Thymus (tissue), 14 donors: ENCODE results near the gene SAMD10. TPM values are rescaled to one million over a fixed set of nuclear protein-coding genes. Genes with fewer than 3 reads are reported as not detected.

Experiments
- DNase-seq, 9 donors: peaks; one replicate each; pipeline ENCODE4 v3.0.0-alpha.2; 2013; ENCODE audit warnings: low spot score in 9 of 9, low read depth in 6 of 9, missing footprints in 1 of 9
- H3K27ac ChIP-seq, 2 donors: one replicate each; pipeline ENCODE4 v1.5.1; 2013; ENCODE audit warnings: control low read depth in 1 of 2, low read depth in 1 of 2, low read length in 1 of 2, mild to moderate bottlenecking in 1 of 2, moderate library complexity in 1 of 2
- H3K27me3 ChIP-seq, 2 donors: one replicate each; pipeline ENCODE4 v1.5.1; 2013; ENCODE audit warnings: low read length in 1 of 2; ENCODE audit not compliant: control insufficient read depth in 2 of 2, insufficient read depth in 1 of 2
- H3K36me3 ChIP-seq, 2 donors: one replicate each; pipeline ENCODE4 v1.5.1; 2013; ENCODE audit warnings: low read length in 1 of 2, mild to moderate bottlenecking in 1 of 2, moderate library complexity in 1 of 2; ENCODE audit not compliant: control insufficient read depth in 2 of 2, insufficient read depth in 2 of 2
- H3K4me1 ChIP-seq, 2 donors: one replicate each; pipeline ENCODE4 v1.5.1; 2013; ENCODE audit warnings: low read length in 2 of 2; ENCODE audit not compliant: control insufficient read depth in 2 of 2, insufficient read depth in 2 of 2
- H3K4me3 ChIP-seq, 2 donors: one replicate each; pipeline ENCODE4 v1.5.1; 2013; ENCODE audit warnings: low read length in 2 of 2, control low read depth in 1 of 2, mild to moderate bottlenecking in 1 of 2
- H3K9me3 ChIP-seq, 2 donors: one replicate each; pipeline ENCODE4 v1.5.1; 2013; ENCODE audit warnings: low read length in 1 of 2, mild to moderate bottlenecking in 1 of 2; ENCODE audit not compliant: control insufficient read depth in 2 of 2, insufficient read depth in 1 of 2
- WGBS: extraction: QIAGEN DNeasy Blood & Tissue Kit; methylation state at CpG from one replicate; pipeline ENCODE4 v1.1.7; 2013; 5-methylcytosine and 5-hydroxymethylcytosine counted together
- long read RNA-seq, 10 donors: transcript quantifications; one replicate each; lab custom pipeline, GENCODE V29; 2026
- polyA plus RNA-seq: library from polyadenylated mRNA; stranded (reverse); fragments of 200-250 nt; gene quantifications from one replicate; pipeline ENCODE4 v1.2.3, GENCODE V29; 2013
- total RNA-seq: library from RNA; stranded (reverse); fragments of 120-200 nt; gene quantifications from one replicate; pipeline ENCODE4 v1.2.4, GENCODE V29; 2013
- donor health status: healthy.

The SAMD10 gene
- total RNA-seq (3.4 TPM), polyA plus RNA-seq (10.5 TPM)
- long read RNA-seq, donor 1, result 0 reads
- long read RNA-seq, donor 2, partial matches to known transcripts, result 0 of 1 reads
- long read RNA-seq, donor 2, other reads (novel, unspliced or antisense), result 0 of 1 reads
- long read RNA-seq, donor 3, partial matches to known transcripts, result 130 of 133 reads
- long read RNA-seq, donor 3, other reads (novel, unspliced or antisense), result 0 of 133 reads
- long read RNA-seq, donor 4, partial matches to known transcripts, result 52 of 112 reads
- long read RNA-seq, donor 4, other reads (novel, unspliced or antisense), result 58 of 112 reads
- long read RNA-seq, donor 5, partial matches to known transcripts, result 128 of 169 reads
- long read RNA-seq, donor 5, other reads (novel, unspliced or antisense), result 39 of 169 reads
- long read RNA-seq, donor 6, partial matches to known transcripts, result 0 of 1 reads
- long read RNA-seq, donor 6, other reads (novel, unspliced or antisense), result 0 of 1 reads
- long read RNA-seq, donor 7, result 0 reads
- long read RNA-seq, donor 8, partial matches to known transcripts, result 0 of 1 reads
- long read RNA-seq, donor 8, other reads (novel, unspliced or antisense), result 0 of 1 reads
- long read RNA-seq, donor 9, partial matches to known transcripts, result 51 of 73 reads
- long read RNA-seq, donor 9, other reads (novel, unspliced or antisense), result 21 of 73 reads
- long read RNA-seq, donor 10, partial matches to known transcripts, result 0 of 1 reads
- long read RNA-seq, donor 10, other reads (novel, unspliced or antisense), result 0 of 1 reads

GRCh38 chr20:63979557-63980316 lies at the start of gene SAMD10:
SAMD10 (minus strand) TSS chr20:63979642; CDS start chr20:63979467, 175 bp downstream.
- Histone ChIP-seq H3K27me3 (peaks cover 0 to 17% of the 10 kb centered on the region in 2 donors), H3K4me1 (peaks cover 15 to 41% of the 10 kb centered on the region in 2 donors), H3K27ac (peak within 1 kb of the TSS; percentile 66 to 85), H3K9me3 (no peaks in the 10 kb centered on the region), H3K4me3 (peak within 1 kb of the TSS; percentile 69 to 78), H3K36me3 (peaks cover 22 to 28% of the 10 kb centered on the region in 2 donors)
- peak in 3 of 9 donors; percentile 52 to 72 (median 55) for DNase-seq
- under 1% methylated on average over 52 of the region's 52 CpGs for WGBS

DNA sequence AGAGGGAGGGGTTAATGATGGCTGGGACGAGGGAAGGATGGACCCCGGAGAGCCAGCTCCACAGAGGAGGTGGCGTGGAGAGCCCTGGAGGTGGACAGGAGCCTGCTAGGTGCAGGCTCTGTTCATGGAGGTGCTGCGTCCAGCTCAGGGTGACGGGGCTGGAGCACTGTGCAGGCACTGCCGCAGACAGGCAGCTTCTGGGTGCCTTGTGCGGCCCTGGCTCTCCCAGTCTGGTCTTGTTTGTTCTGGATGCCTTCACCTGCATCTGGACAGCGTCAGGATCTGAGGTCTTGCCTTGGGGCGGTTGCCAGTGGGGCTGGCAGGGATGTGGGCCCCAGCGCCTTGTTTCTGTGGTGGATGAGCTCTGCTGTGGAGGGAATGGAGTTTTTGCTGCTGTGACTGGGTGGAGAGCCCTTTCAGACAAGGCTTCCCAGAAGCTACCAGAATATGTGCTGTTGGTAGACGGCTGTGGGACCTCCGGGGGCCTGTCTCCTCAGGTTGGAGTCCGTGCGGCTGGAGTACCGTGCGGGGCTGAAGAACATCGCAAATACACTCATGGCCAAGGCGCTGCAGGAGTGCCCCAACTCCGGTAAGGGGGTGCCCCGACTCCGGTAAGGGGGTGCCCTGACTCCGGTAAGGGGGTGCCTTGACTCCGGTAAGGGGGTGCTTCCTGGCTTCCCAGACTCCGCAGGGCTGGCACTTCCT lies 48.7 kb upstream of the SAMD10 start:
- Histone ChIP-seq H3K27ac (no peak overlapping the region), H3K4me1 (no peaks in the 10 kb centered on the region), H3K27me3 (no peaks in the 10 kb centered on the region), H3K9me3 (peaks cover 0 to 3% of the 10 kb centered on the region in 2 donors), H3K36me3 (peaks cover 86 to 98% of the 10 kb centered on the region in 2 donors), H3K4me3 (no peak overlapping the region)
- DNase-seq, result no peak
- 96% methylated on average over 24 of the region's 24 CpGs for WGBS

GRCh38 chr20:64025826-64026412 lies 46.5 kb upstream of the SAMD10 start:
- H3K4me1 ChIP-seq, result no peaks in the 10 kb centered on the region
- peaks cover 85 to 98% of the 10 kb centered on the region in 2 donors for H3K36me3 ChIP-seq
- peaks cover 0 to 3% of the 10 kb centered on the region in 2 donors for H3K9me3 ChIP-seq
- no peak for DNase-seq
- H3K4me3 ChIP-seq, result no peak overlapping the region
- H3K27ac ChIP-seq, result no peak overlapping the region
- no peaks in the 10 kb centered on the region for H3K27me3 ChIP-seq
- WGBS, result 97% methylated on average over 29 of the region's 29 CpGs

GRCh38 chr20:64025101-64025825 lies 45.8 kb upstream of the SAMD10 start:
- H3K4me1 ChIP-seq, result no peaks in the 10 kb centered on the region
- no peak overlapping the region for H3K4me3 ChIP-seq
- H3K27ac ChIP-seq, result no peak overlapping the region
- no peaks in the 10 kb centered on the region for H3K27me3 ChIP-seq
- H3K36me3 ChIP-seq, result peaks cover 82 to 93% of the 10 kb centered on the region in 2 donors
- 98% methylated on average over 18 of the region's 18 CpGs for WGBS
- H3K9me3 ChIP-seq, result peaks cover 0 to 3% of the 10 kb centered on the region in 2 donors
- DNase-seq, result no peak

DNA sequence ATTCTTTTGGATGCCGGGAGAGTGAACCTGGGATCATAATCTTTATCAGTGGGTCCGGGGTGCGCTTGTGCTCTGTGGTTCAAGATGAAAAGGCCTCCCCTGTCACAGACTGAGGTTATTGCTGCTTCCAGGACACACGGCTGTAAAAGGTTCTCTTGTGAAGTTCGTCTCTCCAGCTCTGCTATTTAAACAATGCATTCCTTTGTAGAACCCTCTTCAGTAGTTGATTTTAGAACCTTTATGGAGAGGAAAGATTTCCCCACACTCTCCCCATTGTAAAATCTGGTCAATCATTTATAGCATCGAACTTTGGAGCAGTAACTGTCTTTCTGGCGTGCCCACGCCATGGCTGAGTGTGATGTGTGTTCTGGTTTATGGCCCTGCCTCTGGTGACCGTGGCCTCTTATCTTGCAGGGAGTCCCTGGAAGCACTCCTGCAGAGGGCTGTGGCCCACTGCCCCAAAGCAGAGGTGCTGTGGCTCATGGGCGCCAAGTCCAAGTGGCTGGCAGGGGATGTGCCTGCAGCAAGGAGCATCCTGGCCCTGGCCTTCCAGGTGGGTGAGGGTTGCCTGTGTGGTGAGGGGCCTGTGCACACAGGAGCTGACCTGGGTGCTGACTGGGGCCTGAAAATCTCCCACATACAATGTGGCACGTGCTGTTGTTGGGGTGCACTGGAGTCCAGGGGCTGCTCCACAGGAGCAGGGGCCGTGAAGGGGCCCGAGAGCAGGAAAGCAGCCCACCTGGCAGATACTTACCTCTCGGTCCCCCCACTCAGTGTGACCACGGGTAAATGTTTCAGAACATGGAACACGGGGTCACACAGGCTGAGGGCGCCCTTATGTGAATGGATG lies 44.9 kb upstream of the SAMD10 start:
- WGBS, result 97% methylated on average over 17 of the region's 17 CpGs
- Histone ChIP-seq H3K27ac (no peak overlapping the region), H3K4me1 (no peaks in the 10 kb centered on the region), H3K36me3 (peaks cover 79 to 93% of the 10 kb centered on the region in 2 donors), H3K4me3 (no peak overlapping the region), H3K27me3 (no peaks in the 10 kb centered on the region), H3K9me3 (peaks cover 0 to 3% of the 10 kb centered on the region in 2 donors)
- DNase-seq, result no peak

DNA sequence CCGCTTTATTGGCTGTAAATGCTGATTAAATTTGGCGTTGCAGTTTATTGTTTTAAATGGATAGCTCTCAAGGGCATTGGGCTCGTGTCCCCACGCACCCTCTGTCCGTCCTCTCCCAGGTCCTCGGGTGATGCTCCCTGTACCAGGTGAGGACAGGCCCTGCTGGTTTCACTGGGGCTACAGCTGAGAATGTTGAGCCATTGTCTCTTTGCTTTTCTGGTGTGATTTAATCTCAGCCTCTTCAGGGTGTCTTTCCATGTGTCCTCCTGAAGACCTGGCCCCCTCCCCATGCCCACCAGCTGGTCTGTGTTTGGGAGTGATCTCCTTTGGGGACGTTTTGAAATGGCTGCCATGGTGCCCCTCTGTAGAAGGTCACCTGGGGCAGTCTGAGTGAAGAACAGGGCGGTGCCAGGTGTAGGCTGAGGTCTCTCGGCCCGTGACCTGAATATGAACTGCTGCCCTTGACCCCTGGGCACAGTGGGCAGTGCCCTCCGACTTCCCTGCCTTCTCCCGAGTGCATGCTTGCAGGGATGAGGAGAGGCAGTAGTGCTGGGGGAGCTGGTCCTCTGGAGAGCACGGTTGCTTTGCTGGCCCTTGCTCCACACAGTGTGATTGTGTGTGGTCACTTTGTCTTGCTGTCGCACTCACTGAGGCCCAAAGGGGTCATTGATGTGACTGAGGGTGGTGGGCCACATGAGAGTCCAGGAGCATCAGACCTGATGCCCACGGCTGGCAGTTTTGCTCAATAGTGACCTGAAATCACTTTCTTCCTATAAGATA lies 44.1 kb upstream of the SAMD10 start:
- no peaks in the 10 kb centered on the region for H3K4me1 ChIP-seq
- no peak for DNase-seq
- no peak overlapping the region for H3K27ac ChIP-seq
- H3K9me3 ChIP-seq, result peaks cover 0 to 3% of the 10 kb centered on the region in 2 donors
- H3K36me3 ChIP-seq, result peaks cover 79 to 94% of the 10 kb centered on the region in 2 donors
- H3K27me3 ChIP-seq, result no peaks in the 10 kb centered on the region
- H3K4me3 ChIP-seq, result no peak overlapping the region
- WGBS, result 98% methylated on average over 15 of the region's 15 CpGs
